H1 (cell line): ENCODE measurements around the gene MAJIN. TPM values are rescaled to one million over a fixed set of nuclear protein-coding genes. Genes with fewer than 3 reads are reported as not detected.

Source experiments
- CTCF ChIA-PET: fragments of 300-600 bp; sonication (Branson Sonifier 250); formaldehyde crosslinking; loops from one replicate; lab custom pipeline; 2021; ENCODE audit not compliant: partially characterized antibody; lab: Charles Lee
- POLR2A ChIA-PET: fragments of 300-600 bp; sonication (Branson Sonifier 250); formaldehyde crosslinking; loops from one replicate; lab custom pipeline; 2021; ENCODE audit warnings: inconsistent platforms; ENCODE audit not compliant: partially characterized antibody; lab: Charles Lee
- DNase-seq, 2 experiments: peaks; one replicate each; pipeline versions ENCODE4 v3.0.0 to v3.0.0-alpha.2; 2010 to 2022; ENCODE audit warnings: low spot score in 2 of 2, low read depth in 1 of 2, mixed read lengths in 1 of 2
- FAIRE-seq: peaks from 2 replicates; lab custom pipeline; 2011; peaks lifted over from hg19 to GRCh38; lab: Jason Lieb, UNC
- H2AFZ ChIP-seq: 2 replicates; pipeline ENCODE4 v1.8.1; 2012; ENCODE audit warnings: low read length, inconsistent platforms
- H2AK5ac ChIP-seq: 2 replicates; pipeline ENCODE4 v1.6.1; 2013; ENCODE audit warnings: low read depth, low read length
- H2BK120ac ChIP-seq: replicated peaks from 2 replicates; pipeline ENCODE3; 2013; ENCODE audit warnings: low read depth, low read length, inconsistent platforms
- H2BK12ac ChIP-seq: 2 replicates; pipeline ENCODE4 v1.6.1; 2013; ENCODE audit warnings: low read depth, low read length
- H2BK15ac ChIP-seq: 2 replicates; pipeline ENCODE4 v1.6.1; 2013; ENCODE audit warnings: low read length
- H2BK20ac ChIP-seq: 2 replicates; pipeline ENCODE4 v1.6.1; 2013; ENCODE audit warnings: low read length
- H2BK5ac ChIP-seq: 2 replicates; pipeline ENCODE4 v1.6.1; 2013; ENCODE audit warnings: low read depth, low read length
- H3K14ac ChIP-seq: 2 replicates; pipeline ENCODE4 v1.6.1; 2013; ENCODE audit warnings: inconsistent platforms; ENCODE audit not compliant: insufficient read length
- H3K18ac ChIP-seq: 2 replicates; pipeline ENCODE4 v1.6.1; 2013; ENCODE audit warnings: low read length; ENCODE audit errors: extremely low read depth
- H3K23ac ChIP-seq: 2 replicates; pipeline ENCODE4 v1.6.1; 2013; ENCODE audit warnings: inconsistent platforms; ENCODE audit not compliant: insufficient read length
- H3K23me2 ChIP-seq: 2 replicates; pipeline ENCODE4 v1.6.1; 2013; ENCODE audit warnings: low read depth, low read length
- H3K27ac ChIP-seq: 2 replicates; pipeline ENCODE4 v1.6.1; 2011; ENCODE audit warnings: low read depth, low read length, inconsistent platforms
- H3K27me3 ChIP-seq, 4 experiments: replicated peaks in 1 of 4; 1 replicate in 1 of 4; 2 replicates in 3 of 4; pipeline versions ENCODE4 v1.6.1 to v1.8.1; 2011 to 2013; ENCODE audit warnings: low read length in 3 of 4, mild to moderate bottlenecking in 3 of 4, inconsistent platforms in 2 of 4, mixed read lengths in 2 of 4, moderate library complexity in 1 of 4; ENCODE audit not compliant: control insufficient read depth in 3 of 4, insufficient read depth in 3 of 4; ENCODE audit errors: extremely low read depth in 1 of 4
- H3K36me3 ChIP-seq, 4 experiments: 2 replicates each; pipeline versions ENCODE4 v1.6.1 to v1.8.1; 2011 to 2013; ENCODE audit warnings: mild to moderate bottlenecking in 4 of 4, low read length in 3 of 4, moderate library complexity in 2 of 4, control low read depth in 1 of 4, inconsistent platforms in 1 of 4; ENCODE audit not compliant: insufficient read depth in 4 of 4, control insufficient read depth in 2 of 4
- H3K4ac ChIP-seq: replicated peaks from 2 replicates; pipeline ENCODE3; 2013; ENCODE audit warnings: low read length, low read depth, mixed read lengths, inconsistent platforms; ENCODE audit not compliant: insufficient read length
- H3K4me1 ChIP-seq, 4 experiments: replicated peaks in 1 of 4; 1 replicate in 1 of 4; 2 replicates in 3 of 4; pipeline versions ENCODE4 v1.6.1 to v1.8.1; 2011 to 2013; ENCODE audit warnings: low read length in 3 of 4, inconsistent platforms in 2 of 4, mixed read lengths in 1 of 4; ENCODE audit not compliant: insufficient read depth in 4 of 4, control insufficient read depth in 3 of 4
- H3K4me2 ChIP-seq, 2 experiments: 2 replicates each; pipeline versions ENCODE4 v1.6.1 to v1.8.1; 2011 to 2013; ENCODE audit warnings: low read depth in 2 of 2, low read length in 2 of 2, control low read depth in 1 of 2, inconsistent platforms in 1 of 2, mild to moderate bottlenecking in 1 of 2; ENCODE audit not compliant: insufficient read depth in 1 of 2
- H3K4me3 ChIP-seq, 4 experiments: fragments of 200-600, 300-600 bp in 1 of 4; sonication (generic), shearing (Covaris generic), sonication (Bioruptor Twin) in 1 of 4; 2 replicates each; pipeline versions ENCODE4 v1.5.1 to v1.8.1; 2011 to 2016; ENCODE audit warnings: low read length in 4 of 4, low read depth in 3 of 4, control low read depth in 2 of 4, inconsistent platforms in 2 of 4, mild to moderate bottlenecking in 2 of 4, mixed read lengths in 1 of 4, moderate library complexity in 1 of 4; ENCODE audit not compliant: insufficient read depth in 2 of 4; ENCODE audit errors: extremely low read depth in 1 of 4
- H3K56ac ChIP-seq: replicated peaks from 2 replicates; pipeline ENCODE3; 2013; ENCODE audit warnings: low read depth, mild to moderate bottlenecking, mixed read lengths, low read length, inconsistent platforms; ENCODE audit not compliant: insufficient read length
- H3K79me1 ChIP-seq: 2 replicates; pipeline ENCODE4 v1.6.1; 2013; ENCODE audit warnings: low read depth, low read length, control low read depth
- H3K79me2 ChIP-seq, 2 experiments: 2 replicates each; pipeline versions ENCODE4 v1.6.1 to v1.8.1; 2012 to 2013; ENCODE audit warnings: low read length in 2 of 2, mild to moderate bottlenecking in 2 of 2, inconsistent platforms in 1 of 2; ENCODE audit not compliant: insufficient read depth in 2 of 2, control insufficient read depth in 1 of 2
- H3K9ac ChIP-seq, 4 experiments: replicated peaks in 1 of 4; 1 replicate in 1 of 4; 2 replicates in 3 of 4; pipeline versions ENCODE4 v1.6.1 to v1.8.1; 2011 to 2013; ENCODE audit warnings: low read depth in 3 of 4, low read length in 3 of 4, control low read depth in 2 of 4, mild to moderate bottlenecking in 2 of 4, moderate library complexity in 2 of 4, inconsistent platforms in 1 of 4; ENCODE audit errors: extremely low read depth in 1 of 4
- H3K9me3 ChIP-seq, 2 experiments: 2 replicates each; pipeline versions ENCODE4 v1.6.1 to v1.8.1; 2012 to 2013; ENCODE audit warnings: mild to moderate bottlenecking in 2 of 2, moderate library complexity in 2 of 2, control low read depth in 1 of 2, inconsistent platforms in 1 of 2, low read depth in 1 of 2, low read length in 1 of 2, mixed read lengths in 1 of 2; ENCODE audit not compliant: insufficient read depth in 2 of 2
- H4K20me1 ChIP-seq, 2 experiments: replicated peaks in 1 of 2; 2 replicates each; pipeline versions ENCODE3 to v1.8.1; 2011 to 2013; ENCODE audit warnings: inconsistent platforms in 2 of 2, low read length in 2 of 2, mild to moderate bottlenecking in 1 of 2; ENCODE audit not compliant: insufficient read depth in 2 of 2, control insufficient read depth in 1 of 2
- H4K5ac ChIP-seq: 2 replicates; pipeline ENCODE4 v1.6.1; 2013; ENCODE audit warnings: low read length, low read depth, mixed read lengths, inconsistent platforms; ENCODE audit not compliant: insufficient read length
- H4K8ac ChIP-seq: 2 replicates; pipeline ENCODE4 v1.8.0; 2013; ENCODE audit warnings: mild to moderate bottlenecking, moderate library complexity, low read length, inconsistent platforms; ENCODE audit not compliant: insufficient read depth; ENCODE audit errors: extremely low read depth
- H4K91ac ChIP-seq: replicated peaks from 2 replicates; pipeline ENCODE3; 2013; ENCODE audit warnings: low read length, mixed read lengths, inconsistent platforms; ENCODE audit not compliant: insufficient read length
- POU5F1 ChIP-seq: IDR thresholded peaks from 2 replicates; pipeline ENCODE4 v1.6.1; 2011; ENCODE audit warnings: low read depth, mild to moderate bottlenecking, low read length, moderate library complexity
- TEAD4 ChIP-seq: IDR thresholded peaks from 2 replicates; pipeline ENCODE4 v1.6.1; 2012; ENCODE audit warnings: low read depth, low read length, inconsistent platforms, mixed read lengths
- WGBS, 2 experiments: shearing (Covaris generic) in 1 of 2; methylation state at CpG; one replicate each; pipeline versions ENCODE4 v1.1.6 to v1.1.7; 2013 to 2015; ENCODE audit warnings: low lambda C conversion rate in 2 of 2, mixed read lengths in 2 of 2, inconsistent platforms in 1 of 2, low coverage in 1 of 2, missing lambda C conversion rate in 1 of 2; ENCODE audit not compliant: insufficient replicate concordance in 2 of 2, insufficient coverage in 1 of 2, insufficient read length in 1 of 2; ENCODE audit errors: extremely low coverage in 1 of 2, missing lambda C conversion rate in 1 of 2; 5-methylcytosine and 5-hydroxymethylcytosine counted together
- polyA plus RNA-seq, 7 experiments: library from polyadenylated mRNA; depleted of rRNA in 3 of 7; stranded (reverse) in 5 of 7; unstranded in 2 of 7; fragments of >200 nt in 5 of 7; fragments of 200-250 nt in 2 of 7; gene quantifications; 1 replicate in 5 of 7; 2 replicates in 1 of 7; 4 replicates in 1 of 7; pipeline versions ENCODE4 v1.2.1 to v1.2.3, GENCODE V29; 2011 to 2013; ENCODE audit warnings: missing spikeins in 2 of 7, mixed read lengths in 2 of 7
- total RNA-seq: library from RNA; stranded (reverse); fragmentation: NEBNext Ultra II Directional; extraction: Animal tissue kit (Norgen Biotek cat#: 25700); gene quantifications from 2 replicates; pipeline ENCODE4 v1.2.1, GENCODE V29; 2021

Gene MAJIN
- total and polyA plus RNA-seq, 2 of the 8 experiments (the other 6 are each of a cell fraction or from before 2014, with no cell fraction given): not detected

DNA sequence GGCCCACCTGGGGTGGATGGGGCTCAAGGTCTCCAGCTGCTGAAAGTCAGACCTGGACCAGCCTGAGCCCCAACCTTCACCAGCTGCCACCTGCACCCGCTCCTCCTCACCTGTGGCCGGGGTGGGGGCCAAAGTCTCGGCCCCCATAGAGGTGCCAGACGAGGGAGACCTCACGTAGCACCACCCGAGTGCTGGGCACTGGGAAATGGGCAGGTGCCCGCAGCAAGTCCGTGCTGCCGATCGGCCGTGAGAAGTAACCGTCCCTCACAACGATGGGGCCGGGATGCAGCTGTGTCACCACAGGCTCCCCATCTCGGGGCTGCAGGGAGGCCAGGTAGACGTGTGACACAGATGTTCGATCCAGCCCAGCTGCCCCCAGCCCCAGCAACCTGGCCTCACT lies 71.1 kb downstream of the MAJIN start:
- TF ChIP-seq POU5F1 (no peak), TEAD4 (no peak)
- TF ChIP-seq, all 59 proteins: peak for 0
- Histone ChIP-seq H3K23me2 (no peaks in the 10 kb centered on the region), H2BK120ac (no peak overlapping the region), H3K23ac (no peak overlapping the region), H2AFZ (no peak overlapping the region), H3K4me1 (no peaks in the 10 kb centered on the region), H3K4me3 (no peak overlapping the region), H3K9me3 (no peaks in the 10 kb centered on the region), H4K91ac (no peak overlapping the region), H4K5ac (no peak overlapping the region), H2BK15ac (no peak overlapping the region), H3K4ac (no peak overlapping the region), H3K56ac (no peak overlapping the region), H3K27ac (no peak overlapping the region), H3K4me2 (no peak overlapping the region), H3K27me3 (no peaks in the 10 kb centered on the region), H4K20me1 (peaks cover 0 to 3% of the 10 kb centered on the region in 2 experiments), H4K8ac (no peak overlapping the region), H2BK12ac (no peak overlapping the region), H2BK20ac (no peak overlapping the region), H3K9ac (no peak overlapping the region), H3K79me2 (no peaks in the 10 kb centered on the region), H3K36me3 (peaks cover 0 to 11% (median 5%) of the 10 kb centered on the region in 4 experiments; a peak in 6 of 8 replicates), H3K18ac (no peak overlapping the region), H3K79me1 (no peaks in the 10 kb centered on the region), H3K14ac (no peak overlapping the region), H2BK5ac (no peak overlapping the region), H2AK5ac (no peak overlapping the region)
- DNase-seq (no peak), FAIRE-seq (no peak)
- ChIA-PET CTCF (interaction anchor here (0.6 to 32.2 kb wide), 4 partner anchors 13 to 74 kb away, joined by 4 to 1058 read pairs (median 4); partner anchors contain the start of gene CDC42BPG), POLR2A (interaction anchor here (0.7 kb wide), 1 partner anchor 809 kb away, joined by 3 read pairs; no protein-coding TSS in a partner anchor)
- 96% methylated on average over 17 of the region's 17 CpGs; no CpG with 5 or more reads in 1 of the 2 experiments for WGBS, 2 experiments
